Measurements from ENCODE around the gene FANCF. TPM values are rescaled to one million over a fixed set of nuclear protein-coding genes. Genes with fewer than 3 reads are reported as not detected.

Gene FANCF
- total and polyA plus RNA-seq, 12 donors: 5.7 to 16.1 (median 9.6) TPM

DNA sequence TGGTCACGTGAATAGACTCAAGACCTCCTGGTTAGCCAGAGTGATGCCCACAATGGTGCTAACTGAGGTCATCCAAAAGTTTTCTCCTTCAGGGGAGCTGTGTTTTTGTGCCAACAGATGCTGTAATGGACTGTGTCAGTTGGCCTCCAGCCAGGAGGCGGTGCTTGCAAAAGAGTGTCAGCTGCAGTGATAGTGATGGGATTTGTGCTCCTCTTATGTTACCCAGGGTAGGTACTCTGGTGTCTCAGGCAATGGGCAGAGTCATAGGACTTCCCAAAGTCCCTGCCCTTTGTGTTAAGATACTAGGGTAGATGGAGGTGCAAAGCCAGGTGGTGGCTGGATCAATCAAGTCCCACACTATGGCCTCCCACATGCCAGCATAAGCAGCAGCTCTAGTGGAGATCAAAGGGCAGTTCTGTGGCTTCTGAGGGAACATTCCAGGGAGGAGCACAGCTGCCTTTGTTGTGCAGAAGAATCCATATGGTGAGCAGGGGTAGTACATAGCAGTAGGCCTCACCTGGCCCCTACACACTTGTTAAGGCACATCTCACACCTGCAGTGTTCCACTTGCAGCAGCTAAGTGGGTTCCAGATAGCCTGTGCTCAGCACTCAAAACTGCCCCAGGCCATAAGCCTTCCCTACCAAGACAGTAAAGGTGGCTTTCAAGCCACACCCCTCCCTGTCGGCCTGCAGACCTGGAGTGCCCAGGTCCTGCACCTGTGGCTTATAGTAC, 9.4 kb upstream of the FANCF start:
- peak in 2 of 7 donors; percentile 16 to 29 for DNase-seq
- H3K9me3 ChIP-seq (replicated peaks in 1 of 3): no peaks in the 10 kb centered on the region
- no peak overlapping the region for H3K4me3 ChIP-seq
- intact Hi-C loops (cut with DNase I): no loop called here
- TF ChIP-seq, protein P1, sequence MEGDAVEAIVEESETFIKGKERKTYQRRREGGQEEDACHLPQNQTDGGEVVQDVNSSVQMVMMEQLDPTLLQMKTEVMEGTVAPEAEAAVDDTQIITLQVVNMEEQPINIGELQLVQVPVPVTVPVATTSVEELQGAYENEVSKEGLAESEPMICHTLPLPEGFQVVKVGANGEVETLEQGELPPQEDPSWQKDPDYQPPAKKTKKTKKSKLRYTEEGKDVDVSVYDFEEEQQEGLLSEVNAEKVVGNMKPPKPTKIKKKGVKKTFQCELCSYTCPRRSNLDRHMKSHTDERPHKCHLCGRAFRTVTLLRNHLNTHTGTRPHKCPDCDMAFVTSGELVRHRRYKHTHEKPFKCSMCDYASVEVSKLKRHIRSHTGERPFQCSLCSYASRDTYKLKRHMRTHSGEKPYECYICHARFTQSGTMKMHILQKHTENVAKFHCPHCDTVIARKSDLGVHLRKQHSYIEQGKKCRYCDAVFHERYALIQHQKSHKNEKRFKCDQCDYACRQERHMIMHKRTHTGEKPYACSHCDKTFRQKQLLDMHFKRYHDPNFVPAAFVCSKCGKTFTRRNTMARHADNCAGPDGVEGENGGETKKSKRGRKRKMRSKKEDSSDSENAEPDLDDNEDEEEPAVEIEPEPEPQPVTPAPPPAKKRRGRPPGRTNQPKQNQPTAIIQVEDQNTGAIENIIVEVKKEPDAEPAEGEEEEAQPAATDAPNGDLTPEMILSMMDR (IDR thresholded peaks at IDR 0.05): no peak
- no peak for TF ChIP-seq POLR2A (IDR thresholded peaks at IDR 0.05)
- H3K27me3 ChIP-seq: no peaks in the 10 kb centered on the region
- no peak overlapping the region for H3K27ac ChIP-seq
- H3K36me3 ChIP-seq (replicated peaks in 1 of 2): no peaks in the 10 kb centered on the region
- WGBS, 4 donors: 85 to 94% (median 88%) methylated on average over 2 to 3 of the region's 3 CpGs
- H3K4me1 ChIP-seq (replicated peaks in 1 of 2): no peaks in the 10 kb centered on the region

DNA sequence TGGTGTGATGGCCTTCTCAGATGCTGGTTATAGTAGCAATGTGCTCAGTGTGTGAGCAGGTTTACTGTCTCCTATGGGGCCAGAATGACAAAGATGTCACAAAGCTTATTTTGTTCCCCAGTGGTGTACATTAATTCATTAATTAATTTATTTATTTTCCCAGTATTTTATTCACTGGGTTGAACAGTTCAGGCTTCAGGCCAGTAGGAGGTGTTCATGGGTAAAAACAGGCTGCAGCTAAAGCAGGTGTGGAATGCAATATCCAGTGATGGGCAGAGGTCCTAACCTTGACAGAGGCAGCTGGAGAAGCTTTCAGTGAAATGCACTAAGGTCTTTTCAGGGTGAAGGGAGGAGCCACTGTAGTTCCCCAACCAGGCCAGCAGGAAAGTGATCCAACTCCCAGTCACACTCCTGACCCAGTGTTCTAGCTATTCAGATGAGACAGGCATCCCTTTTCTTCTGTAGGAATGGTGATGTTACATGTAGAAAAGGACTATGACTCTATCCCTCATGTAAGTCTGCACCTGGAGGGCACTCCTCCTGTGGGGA, 7.8 kb upstream of the FANCF start:
- TF ChIP-seq, protein P1 (IDR thresholded peaks at IDR 0.05): no peak
- no peak for TF ChIP-seq POLR2A (IDR thresholded peaks at IDR 0.05)
- no peak overlapping the region for H3K4me3 ChIP-seq
- intact Hi-C loops (cut with DNase I): no loop called here
- no peak overlapping the region for H3K27ac ChIP-seq
- no peaks in the 10 kb centered on the region for H3K4me1 ChIP-seq (replicated peaks in 1 of 2)
- no peaks in the 10 kb centered on the region for H3K36me3 ChIP-seq (replicated peaks in 1 of 2)
- DNase-seq: no peak
- H3K27me3 ChIP-seq: no peaks in the 10 kb centered on the region
- no peaks in the 10 kb centered on the region for H3K9me3 ChIP-seq (replicated peaks in 1 of 3)

DNA sequence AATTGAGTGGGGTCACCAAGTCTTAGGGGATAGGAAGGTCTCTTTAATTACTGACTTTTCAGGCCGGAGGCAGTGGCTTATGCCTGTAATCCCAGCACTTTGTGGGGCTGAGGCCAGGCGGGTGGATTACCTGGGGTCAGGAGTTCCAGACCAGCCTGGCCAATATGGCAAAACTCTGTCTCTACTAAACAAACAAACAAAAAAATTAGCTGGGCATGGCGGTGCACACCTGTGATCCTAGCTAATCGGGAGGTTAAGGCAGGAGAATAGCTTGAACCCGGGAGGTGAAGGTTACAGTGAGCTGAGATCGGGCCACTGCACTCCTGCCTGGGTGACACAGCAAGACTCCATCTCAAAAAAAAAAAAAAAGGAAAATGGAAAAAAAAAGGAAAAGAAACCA, 1.8 kb upstream of the FANCF start:
- H3K4me1 ChIP-seq (replicated peaks in 1 of 2): peaks cover 4 to 15% of the 10 kb centered on the region in 2 donors
- no peak overlapping the region for H3K27ac ChIP-seq
- H3K4me3 ChIP-seq: no peak overlapping the region
- TF ChIP-seq, protein P1 (IDR thresholded peaks at IDR 0.05): no peak
- H3K27me3 ChIP-seq: no peaks in the 10 kb centered on the region
- no peaks in the 10 kb centered on the region for H3K36me3 ChIP-seq (replicated peaks in 1 of 2)
- intact Hi-C loops (cut with DNase I): no loop called here
- no peaks in the 10 kb centered on the region for H3K9me3 ChIP-seq (replicated peaks in 1 of 3)
- DNase-seq: no peak
- WGBS, 4 donors: 96 to 99% (median 97%) methylated on average over 6 of the region's 6 CpGs

DNA sequence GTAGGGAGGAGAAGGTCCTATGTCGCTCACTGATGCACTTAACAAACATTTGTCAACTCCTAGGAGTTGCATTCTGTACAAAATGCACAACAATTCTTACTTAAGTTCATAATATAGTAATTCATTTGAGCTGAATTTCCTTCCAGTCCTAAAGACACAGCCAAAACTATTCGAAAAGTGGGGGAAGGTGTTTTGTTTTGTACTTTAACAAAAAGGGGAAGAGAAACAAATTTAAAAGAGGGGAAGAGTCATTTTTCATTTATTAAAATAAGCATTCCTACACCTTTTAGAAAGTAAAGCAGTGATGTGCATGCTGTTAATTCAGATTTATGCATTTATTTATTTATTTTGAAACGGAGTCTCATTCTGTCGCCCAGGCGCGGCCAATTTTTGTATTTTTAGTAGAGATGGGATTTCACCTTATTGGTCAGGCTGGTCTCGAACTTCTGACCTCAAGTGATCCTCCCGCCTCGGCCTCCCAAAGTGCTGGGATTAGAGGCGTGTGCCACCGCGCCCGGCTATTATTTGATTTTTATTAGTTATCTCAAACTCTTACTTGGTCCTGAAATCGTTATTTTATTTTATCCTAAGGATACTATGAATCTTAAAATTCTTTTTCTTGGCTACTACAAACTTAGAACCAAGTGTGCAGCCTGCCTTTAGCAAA, 1.1 kb upstream of the FANCF start:
- 94 to 96% (median 94%) methylated on average over 14 of the region's 14 CpGs for WGBS, 4 donors
- no peaks in the 10 kb centered on the region for H3K27me3 ChIP-seq
- H3K9me3 ChIP-seq (replicated peaks in 1 of 3): no peaks in the 10 kb centered on the region
- TF ChIP-seq POLR2A (IDR thresholded peaks at IDR 0.05): no peak
- TF ChIP-seq, protein P1 (IDR thresholded peaks at IDR 0.05): no peak
- no peak for DNase-seq
- peak overlapping the region in 1 of 4 donors; percentile 95 for H3K4me3 ChIP-seq
- H3K36me3 ChIP-seq (replicated peaks in 1 of 2): no peaks in the 10 kb centered on the region
- intact Hi-C loops (cut with DNase I): no loop called here
- peaks cover 4 to 15% of the 10 kb centered on the region in 2 donors for H3K4me1 ChIP-seq (replicated peaks in 1 of 2)
- peak overlapping the region in 1 of 5 donors; percentile 89 for H3K27ac ChIP-seq
